ENCODE results near the gene DLX6.

The DLX6 gene

DNA sequence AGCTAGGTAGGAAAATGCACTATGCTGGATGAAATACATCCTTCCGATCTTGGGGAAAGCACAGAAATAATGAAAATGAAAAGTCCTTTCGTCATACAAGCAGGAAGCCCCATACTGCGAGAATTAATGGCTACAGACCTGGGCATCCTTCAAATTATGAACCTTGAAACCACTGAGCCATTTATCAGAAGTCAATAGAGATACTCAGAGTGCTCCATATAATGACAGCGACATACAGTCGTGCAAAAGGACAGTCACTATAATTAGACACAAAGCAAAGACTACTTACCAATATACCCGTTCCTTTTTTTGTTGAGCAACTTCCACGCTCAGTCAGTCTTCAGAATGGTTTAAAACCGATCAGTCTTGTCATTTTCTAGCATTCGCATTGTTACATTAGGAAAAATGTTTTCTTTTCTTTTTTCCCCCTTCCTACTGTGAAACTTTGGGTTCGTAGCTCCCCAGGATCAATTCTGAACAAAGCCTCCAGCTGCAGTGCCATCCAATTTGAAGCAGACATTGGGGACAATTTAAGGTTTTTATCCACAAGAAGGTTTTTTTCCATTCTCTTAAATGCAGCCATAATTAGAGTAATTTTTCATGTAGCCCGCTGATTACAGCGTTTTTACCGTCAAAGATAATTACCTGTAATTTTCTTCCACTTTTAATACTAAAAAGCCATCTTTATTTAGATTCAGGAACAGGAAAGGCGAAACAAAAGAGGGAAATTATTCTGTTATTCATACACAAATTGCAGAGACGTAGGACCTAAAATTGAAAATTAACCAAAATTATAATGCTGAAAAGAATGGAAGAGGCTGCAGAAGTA, 6.4 kb downstream of the DLX6 start:
- TF ChIP-seq POLR2AphosphoS5 (IDR thresholded peaks at IDR 0.05; ENCODE audit: low read depth, low read length) = no peak
- no peak for TF ChIP-seq FOXP2 (optimal IDR thresholded peaks at IDR 0.05; ENCODE audit: borderline replicate concordance, extremely low read depth, extremely low read length, insufficient read depth)
- no peak for TF ChIP-seq SIN3A (IDR thresholded peaks at IDR 0.05; ENCODE audit: borderline replicate concordance, insufficient read depth, low read length)
- TF ChIP-seq, protein P1, sequence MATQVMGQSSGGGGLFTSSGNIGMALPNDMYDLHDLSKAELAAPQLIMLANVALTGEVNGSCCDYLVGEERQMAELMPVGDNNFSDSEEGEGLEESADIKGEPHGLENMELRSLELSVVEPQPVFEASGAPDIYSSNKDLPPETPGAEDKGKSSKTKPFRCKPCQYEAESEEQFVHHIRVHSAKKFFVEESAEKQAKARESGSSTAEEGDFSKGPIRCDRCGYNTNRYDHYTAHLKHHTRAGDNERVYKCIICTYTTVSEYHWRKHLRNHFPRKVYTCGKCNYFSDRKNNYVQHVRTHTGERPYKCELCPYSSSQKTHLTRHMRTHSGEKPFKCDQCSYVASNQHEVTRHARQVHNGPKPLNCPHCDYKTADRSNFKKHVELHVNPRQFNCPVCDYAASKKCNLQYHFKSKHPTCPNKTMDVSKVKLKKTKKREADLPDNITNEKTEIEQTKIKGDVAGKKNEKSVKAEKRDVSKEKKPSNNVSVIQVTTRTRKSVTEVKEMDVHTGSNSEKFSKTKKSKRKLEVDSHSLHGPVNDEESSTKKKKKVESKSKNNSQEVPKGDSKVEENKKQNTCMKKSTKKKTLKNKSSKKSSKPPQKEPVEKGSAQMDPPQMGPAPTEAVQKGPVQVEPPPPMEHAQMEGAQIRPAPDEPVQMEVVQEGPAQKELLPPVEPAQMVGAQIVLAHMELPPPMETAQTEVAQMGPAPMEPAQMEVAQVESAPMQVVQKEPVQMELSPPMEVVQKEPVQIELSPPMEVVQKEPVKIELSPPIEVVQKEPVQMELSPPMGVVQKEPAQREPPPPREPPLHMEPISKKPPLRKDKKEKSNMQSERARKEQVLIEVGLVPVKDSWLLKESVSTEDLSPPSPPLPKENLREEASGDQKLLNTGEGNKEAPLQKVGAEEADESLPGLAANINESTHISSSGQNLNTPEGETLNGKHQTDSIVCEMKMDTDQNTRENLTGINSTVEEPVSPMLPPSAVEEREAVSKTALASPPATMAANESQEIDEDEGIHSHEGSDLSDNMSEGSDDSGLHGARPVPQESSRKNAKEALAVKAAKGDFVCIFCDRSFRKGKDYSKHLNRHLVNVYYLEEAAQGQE (IDR thresholded peaks at IDR 0.05; ENCODE audit: insufficient read depth in 1 of 2, low read depth in 2 of 2, low read length in 2 of 2) = no peak
- no peak for TF ChIP-seq TAF1 (IDR thresholded peaks at IDR 0.05; ENCODE audit: borderline replicate concordance, insufficient read depth, low read length)

DNA sequence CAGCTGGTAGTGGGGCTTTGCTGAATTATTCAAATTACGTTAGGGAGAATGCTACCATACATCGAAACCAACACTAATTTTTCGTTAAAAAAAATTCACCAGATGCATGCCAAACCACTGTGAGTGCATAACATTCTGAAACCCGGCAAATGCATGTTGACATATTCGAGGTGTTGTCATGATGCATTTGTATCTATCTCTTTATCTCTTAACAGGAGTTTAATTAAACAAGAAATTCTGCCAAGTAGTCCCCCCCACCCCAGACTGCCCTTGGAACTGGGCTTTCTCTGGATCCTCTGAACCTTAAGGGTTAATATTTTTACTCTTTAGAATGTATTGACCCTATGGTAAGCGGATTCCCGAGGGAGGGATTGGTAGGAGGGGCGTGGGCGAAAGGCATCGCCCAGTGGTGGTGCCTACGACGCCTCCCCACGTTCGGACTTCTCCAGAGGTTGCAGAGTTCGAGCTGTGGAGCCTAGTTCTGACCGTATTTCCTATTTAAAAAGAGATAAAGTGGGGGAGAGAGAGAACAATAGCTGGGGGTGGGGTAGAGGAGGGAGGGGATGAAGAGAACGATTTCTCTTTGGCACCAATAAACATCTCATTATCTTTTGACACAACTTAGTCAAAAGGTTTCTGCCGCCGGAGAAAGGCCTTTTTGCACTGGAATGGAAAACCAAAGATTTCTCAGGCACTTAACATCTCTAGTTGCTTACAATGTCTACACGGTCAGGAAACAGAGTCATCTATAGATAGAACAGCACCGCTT, 7.2 kb downstream of the DLX6 start:
- TF ChIP-seq TAF1 (IDR thresholded peaks at IDR 0.05; ENCODE audit: borderline replicate concordance, insufficient read depth, low read length) (no peak), FOXP2 (optimal IDR thresholded peaks at IDR 0.05; ENCODE audit: borderline replicate concordance, extremely low read depth, extremely low read length, insufficient read depth) (no peak), POLR2AphosphoS5 (IDR thresholded peaks at IDR 0.05; ENCODE audit: low read depth, low read length) (no peak)

DNA sequence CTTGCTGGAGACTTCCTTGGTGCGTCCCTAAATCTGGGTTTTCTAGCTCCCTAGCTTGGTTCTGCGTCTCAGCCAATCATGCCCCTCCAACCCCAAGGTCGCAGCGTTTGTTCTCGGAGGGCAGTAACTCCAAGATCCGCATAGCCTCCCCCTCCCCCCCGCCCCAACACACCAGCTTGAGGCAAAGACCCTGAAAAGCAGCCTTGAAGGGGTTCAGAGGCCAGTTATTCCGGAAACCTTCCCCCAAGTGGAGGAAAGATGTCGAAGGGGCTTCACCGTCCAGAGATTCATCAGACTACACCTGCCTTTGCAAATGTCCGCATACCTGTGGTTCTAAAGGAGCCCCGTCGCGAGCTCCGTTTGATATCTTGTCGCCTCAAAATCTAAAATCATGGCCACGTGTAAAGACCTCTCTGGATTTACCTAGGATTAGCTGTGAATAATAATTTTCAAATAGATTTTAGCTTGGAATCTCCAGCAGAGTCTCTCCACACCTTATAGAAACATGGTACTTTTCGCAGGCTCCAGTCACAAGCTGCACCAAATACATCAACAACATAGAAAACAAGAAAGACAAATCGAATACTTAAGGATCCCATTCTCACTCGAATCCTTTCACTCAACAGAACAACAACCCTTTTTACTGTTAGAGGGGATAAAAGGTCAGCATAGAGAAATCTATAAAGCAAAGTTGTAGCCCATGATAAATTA, 7.9 kb downstream of the DLX6 start:
- TF ChIP-seq, protein P1 (IDR thresholded peaks at IDR 0.05; ENCODE audit: insufficient read depth in 1 of 2, low read depth in 2 of 2, low read length in 2 of 2) = no peak
- TF ChIP-seq TAF1 (IDR thresholded peaks at IDR 0.05; ENCODE audit: borderline replicate concordance, insufficient read depth, low read length) (no peak), FOXP2 (optimal IDR thresholded peaks at IDR 0.05; ENCODE audit: borderline replicate concordance, extremely low read depth, extremely low read length, insufficient read depth) (no peak), SIN3A (IDR thresholded peaks at IDR 0.05; ENCODE audit: borderline replicate concordance, insufficient read depth, low read length) (no peak), POLR2AphosphoS5 (IDR thresholded peaks at IDR 0.05; ENCODE audit: low read depth, low read length) (no peak)

DNA sequence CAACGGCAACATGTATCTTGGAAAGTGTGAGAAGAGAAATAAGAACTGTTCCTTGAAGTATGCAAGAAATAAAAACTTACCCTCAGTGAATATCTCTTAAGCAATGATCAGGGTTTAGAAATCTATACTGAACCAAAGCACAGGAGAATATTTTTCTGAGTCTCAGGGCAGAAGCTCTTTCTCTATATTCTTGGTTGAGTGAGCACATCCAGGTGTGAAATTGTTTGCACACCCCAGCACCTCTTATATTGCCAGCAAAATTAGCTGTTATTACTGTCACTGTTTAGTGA, 8.4 kb downstream of the DLX6 start:
- TF ChIP-seq SIN3A (IDR thresholded peaks at IDR 0.05; ENCODE audit: borderline replicate concordance, insufficient read depth, low read length) (no peak), FOXP2 (optimal IDR thresholded peaks at IDR 0.05; ENCODE audit: borderline replicate concordance, extremely low read depth, extremely low read length, insufficient read depth) (no peak), TAF1 (IDR thresholded peaks at IDR 0.05; ENCODE audit: borderline replicate concordance, insufficient read depth, low read length) (no peak), POLR2AphosphoS5 (IDR thresholded peaks at IDR 0.05; ENCODE audit: low read depth, low read length) (no peak)
- TF ChIP-seq, protein P1 (IDR thresholded peaks at IDR 0.05; ENCODE audit: insufficient read depth in 1 of 2, low read depth in 2 of 2, low read length in 2 of 2) = no peak

DNA sequence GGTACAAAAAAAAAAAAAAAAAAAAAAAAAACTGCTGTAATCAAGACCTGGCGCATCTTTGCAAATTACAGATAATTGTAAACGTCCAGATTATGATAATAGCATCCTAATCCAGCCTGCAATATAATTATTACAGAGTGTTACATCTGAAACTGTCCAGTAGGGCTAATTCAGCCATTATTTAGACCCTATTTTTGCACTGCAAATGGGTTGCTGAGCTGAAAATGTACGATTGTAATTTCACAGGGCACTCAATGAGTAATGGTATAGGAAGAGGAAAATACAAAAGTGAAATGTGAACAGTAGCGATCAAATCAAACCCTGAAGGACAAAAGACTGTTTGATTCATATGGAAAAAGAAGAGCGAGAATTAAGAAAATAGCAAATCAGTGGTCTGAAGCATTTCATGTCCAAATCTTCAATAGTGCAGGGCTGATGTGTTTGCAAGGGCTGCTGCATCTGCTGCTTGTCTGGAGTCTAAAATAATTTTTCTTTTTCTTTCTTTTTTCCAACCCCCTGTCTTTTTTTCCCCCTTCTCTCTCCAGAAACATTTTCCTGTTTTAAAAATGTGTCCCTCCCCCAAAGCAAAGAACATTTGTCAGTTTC, 8.9 kb downstream of the DLX6 start:
- TF ChIP-seq SIN3A (IDR thresholded peaks at IDR 0.05; ENCODE audit: borderline replicate concordance, insufficient read depth, low read length) (no peak), TAF1 (IDR thresholded peaks at IDR 0.05; ENCODE audit: borderline replicate concordance, insufficient read depth, low read length) (no peak)
